ENCODE measurements around the gene HOTAIR. TPM values are rescaled to one million over a fixed set of nuclear protein-coding genes. Genes with fewer than 3 reads are reported as not detected.

Gene HOTAIR
- not detected for total RNA-seq

DNA sequence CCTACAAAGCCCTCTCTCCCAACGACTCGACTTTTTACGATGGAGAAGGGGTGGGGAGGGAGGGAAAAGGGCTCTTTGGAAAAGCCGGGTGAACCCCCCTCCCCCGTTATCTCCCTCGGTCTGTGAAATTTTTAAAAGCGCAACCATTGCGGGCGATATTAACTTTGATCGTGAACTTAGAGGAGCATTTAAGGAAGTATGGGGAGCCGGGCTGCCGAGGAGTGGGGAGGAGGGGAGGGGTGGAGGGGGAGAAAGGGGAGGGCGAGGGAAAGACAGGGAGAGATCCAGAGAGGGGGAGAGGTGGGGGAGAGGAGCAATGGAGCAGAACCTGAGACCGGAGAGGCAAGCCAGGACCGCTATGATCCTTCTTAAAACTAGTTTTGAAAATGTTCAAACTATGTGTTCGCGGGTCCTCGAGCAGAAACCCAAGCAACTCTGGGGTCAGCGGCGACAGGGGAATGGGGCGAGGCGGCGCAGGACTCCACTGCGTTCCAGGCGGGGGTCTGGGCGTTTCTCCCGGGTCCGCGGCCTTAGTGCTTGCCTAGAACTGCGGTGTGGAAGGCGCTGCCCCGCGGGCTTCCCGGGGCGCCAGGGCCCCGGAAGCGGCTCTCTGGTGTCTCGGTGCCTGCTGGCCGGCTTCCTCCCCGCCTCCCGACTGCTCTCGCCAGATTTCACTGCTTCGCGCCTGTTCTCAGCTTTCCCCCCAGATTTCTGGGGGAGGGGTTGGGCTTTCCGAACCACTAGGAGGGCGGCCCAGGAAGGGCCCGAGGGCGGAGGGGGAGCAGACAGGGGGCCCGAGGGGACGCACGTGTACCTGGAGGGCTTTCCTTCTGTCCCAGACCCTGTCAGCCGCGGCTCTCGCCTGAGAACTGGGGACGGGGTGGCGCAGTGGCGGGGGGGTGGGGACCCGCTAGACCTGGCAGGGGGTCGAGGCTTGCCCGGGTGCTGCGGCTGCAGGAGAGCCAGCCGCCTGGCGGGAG lies at the start of gene HOTAIR:
Gene HOTAIR (minus strand): TSS at position 871 of the 980 bp plus-strand sequence.
- DNase-seq = no peak

DNA sequence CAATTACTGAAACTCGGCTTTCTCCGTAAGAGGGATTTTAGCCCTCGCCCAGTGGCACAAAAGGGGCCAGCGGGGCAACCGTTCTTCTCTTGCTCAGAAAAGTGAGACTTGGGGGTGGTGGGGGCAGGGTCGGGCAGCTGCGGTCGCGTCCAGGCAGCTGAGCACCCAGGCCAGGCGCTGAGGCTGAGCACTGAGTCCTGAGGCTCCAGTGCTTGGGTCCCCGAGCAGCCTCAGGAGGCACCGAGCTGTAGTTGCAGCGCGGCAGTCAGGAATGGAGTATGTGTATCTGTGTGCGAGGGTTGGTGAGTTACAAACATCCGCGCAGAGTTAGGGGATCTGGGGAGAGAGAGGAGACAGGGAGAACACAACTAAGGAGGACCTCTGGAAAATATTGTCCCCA lies 49.4 kb upstream of the HOTAIR start:
- no peak for DNase-seq

DNA sequence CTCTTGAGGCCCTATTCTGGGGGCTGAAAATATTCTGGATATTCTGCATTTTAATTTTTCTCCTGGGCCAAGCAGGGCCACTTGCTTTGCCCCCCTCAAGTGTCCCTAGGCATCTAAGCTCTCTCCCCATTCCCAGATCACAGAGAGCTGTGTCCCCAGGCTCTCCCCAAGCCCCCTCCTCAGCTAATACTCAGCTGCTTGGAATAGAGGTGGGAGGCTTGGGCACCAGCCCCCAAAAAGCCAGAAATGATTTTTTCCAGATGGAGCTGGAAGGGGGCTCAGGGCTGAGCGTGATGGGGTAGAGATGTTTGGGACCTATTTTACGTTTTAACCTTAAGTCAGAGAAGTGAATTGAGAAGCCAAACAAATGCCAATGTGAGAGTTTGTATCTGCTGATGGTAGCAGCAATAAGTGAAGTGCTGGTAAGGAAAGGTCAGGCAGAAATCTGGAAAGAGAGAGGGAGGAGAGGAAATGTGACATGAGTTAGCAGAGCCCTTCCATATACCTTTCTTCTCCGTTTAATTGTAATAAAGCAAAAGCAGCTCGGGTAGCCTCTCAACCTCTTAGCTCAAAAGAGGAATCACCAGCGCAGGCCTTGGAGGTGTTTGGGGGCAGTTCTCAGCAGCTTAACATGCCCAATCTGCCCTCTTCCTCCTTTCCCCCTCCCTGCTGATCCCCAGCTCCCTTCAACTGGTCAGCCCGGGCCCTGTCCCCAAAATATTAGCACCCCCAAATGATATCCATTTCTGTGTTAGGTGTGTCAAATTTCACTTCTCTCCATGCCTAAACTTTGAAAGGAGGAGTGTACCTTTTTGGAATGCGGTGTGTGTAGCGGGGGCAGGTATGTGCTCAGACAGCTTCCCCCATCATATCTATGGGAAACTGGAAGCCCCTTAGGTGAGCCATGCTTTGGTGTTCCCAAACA lies 48.5 kb upstream of the HOTAIR start:
- no peak for DNase-seq

DNA sequence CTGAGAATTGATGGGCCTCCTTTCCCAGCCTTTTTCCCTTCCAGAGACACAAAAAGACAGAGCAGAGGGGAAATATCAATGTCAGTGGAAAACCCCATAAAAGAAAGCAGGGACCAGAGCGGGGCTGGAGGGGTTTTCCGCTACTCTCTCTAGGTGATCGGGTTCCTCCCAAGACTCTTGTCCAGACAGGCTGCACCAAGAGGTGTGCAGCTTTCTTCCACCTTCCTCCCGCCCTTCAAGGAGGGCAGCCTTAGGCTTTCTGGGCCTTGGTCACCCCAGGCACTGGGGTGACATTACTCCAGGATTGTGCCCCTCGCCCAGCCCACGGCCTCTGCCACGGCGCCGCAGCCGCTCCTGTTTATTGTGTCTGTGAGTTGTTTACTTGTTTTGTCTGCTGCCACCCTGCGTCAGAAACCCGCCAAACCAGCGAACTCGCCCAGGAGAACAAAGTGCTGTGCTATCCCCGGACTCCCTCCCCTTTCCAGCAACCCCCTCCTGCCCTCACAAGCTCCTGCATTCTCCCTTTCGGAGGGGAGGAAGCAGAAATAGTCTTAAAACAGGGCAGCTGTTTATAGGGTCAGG lies 46.8 kb upstream of the HOTAIR start:
- no peak for DNase-seq

DNA sequence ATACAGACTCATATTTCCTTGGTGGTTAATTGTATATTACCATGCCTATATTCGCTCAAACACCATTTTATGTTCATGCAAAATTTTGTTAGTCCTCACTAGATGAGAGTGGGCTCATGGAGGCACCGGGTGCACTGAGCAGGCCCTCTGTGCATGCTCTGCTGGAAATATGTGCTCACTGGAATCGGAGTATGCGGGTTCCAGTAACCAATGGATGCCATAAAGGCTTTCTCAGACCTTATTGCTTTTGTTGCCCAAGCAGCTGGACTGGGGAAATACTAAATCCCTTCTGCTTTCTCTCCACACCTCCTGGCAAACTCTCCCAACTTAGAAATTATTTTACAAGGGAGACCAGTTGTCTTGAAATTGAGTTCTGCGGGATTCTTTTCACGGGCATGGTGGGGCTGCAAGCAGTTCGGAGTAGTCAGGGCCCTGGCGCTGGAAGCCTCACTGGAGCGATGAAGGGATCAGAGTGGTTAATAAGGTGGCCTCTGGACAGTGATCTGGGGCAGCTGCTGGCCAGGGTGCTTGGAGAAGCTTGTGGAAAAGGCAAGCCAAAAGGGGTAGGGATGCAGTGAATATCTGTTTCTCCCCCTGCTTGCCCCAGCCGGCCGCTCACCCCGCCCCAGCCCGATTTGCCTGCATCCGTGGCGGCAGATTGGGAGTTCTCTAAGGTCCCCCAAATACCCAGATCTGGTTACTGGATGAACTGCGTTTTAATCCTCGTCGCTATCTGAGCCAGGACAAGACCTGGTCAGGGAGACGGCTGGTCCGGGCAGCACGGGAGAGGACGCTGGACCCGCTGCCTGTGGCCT lies 46.0 kb upstream of the HOTAIR start:
- DNase-seq = no peak

DNA sequence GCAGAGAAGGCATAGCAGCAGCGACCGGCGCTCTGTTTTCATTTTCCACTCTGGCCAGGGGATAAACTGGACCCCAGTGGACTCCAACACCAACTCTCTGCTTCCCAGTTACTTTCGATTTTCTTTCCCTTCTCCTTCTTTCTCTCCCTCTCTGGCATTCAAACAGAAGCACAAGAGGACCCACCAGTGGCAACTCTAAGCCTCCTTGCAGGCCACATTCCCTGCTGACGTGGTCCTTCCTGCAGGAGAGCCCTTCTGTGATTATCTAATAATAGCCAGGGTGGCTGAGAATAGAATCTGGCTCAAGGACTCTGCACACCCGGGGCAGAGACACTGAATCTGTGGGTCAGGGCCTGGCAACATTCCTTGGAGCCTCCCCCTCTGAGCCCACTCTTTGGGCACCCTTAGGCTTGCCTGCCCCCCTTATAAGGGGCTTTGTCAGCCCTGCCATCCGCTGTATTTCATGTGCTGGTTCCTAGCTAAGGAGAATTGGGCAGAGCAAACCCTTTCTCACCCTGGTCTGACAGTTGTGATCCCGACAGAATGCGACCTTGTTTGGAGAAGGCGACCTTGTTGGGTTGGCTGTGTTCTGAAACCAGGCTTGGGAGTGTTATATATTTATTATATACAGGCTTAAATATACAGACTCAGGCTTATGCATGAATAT lies 45.3 kb upstream of the HOTAIR start:
- no peak for DNase-seq

DNA sequence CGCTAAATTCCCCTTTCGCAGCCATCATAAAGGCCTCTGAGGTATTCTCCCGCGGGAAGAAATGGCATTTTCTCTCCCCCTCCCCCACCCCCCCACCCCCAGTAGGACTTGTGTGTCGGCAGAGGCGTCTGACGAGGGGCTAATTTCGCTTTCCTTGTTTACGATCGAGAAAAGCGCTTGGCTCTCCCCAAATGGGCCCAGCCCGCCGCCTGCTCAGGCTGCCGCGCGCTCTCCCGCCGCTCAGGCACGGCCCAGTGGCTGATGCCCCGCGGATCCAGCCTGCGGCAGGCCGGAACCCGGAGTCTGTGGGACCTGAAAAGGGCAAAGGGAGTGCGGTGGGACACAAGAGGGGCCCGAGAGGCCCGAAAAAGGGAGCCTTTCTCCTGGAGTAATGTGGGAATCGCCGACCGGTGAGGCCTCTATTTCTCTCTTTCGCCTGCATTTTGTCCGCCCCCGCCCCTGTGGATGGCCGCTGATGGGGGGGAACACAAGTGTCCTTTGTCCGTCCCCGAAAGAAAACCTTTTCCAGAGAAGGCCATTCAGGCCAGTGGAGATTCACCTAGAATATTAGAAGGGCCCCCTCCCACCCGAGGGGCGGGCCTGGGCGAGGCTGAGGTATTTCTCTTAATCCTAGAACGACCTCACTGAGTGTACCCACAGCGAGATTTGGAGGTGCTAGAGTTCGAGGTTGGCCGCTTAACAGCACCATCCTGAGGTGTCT lies 44.5 kb upstream of the HOTAIR start:
- DNase-seq = no peak

DNA sequence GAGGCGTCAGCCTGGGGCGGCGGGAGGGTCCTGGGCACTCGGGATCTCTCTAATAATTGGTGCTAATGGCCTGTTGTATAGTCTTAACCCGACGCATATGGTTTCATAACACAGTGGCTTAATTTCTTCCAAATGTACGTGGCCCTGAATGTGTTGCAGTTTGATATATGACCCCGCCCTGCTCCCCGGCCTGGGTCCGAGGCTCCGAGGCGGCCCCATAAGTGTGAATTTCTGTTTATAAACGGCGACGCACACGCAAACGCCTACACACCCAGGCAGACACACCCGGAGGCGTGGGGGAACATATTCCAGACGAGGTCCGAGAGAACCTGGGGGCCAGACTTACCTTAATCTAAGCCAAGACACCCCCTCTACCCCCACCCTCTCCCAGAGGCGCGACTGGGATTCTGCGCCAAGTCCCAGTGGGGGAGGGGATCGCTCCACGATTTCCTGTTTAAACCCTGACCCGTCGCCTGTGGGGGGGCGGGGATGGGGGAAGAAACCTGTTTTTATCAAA lies 43.8 kb upstream of the HOTAIR start:
- no peak for DNase-seq

DNA sequence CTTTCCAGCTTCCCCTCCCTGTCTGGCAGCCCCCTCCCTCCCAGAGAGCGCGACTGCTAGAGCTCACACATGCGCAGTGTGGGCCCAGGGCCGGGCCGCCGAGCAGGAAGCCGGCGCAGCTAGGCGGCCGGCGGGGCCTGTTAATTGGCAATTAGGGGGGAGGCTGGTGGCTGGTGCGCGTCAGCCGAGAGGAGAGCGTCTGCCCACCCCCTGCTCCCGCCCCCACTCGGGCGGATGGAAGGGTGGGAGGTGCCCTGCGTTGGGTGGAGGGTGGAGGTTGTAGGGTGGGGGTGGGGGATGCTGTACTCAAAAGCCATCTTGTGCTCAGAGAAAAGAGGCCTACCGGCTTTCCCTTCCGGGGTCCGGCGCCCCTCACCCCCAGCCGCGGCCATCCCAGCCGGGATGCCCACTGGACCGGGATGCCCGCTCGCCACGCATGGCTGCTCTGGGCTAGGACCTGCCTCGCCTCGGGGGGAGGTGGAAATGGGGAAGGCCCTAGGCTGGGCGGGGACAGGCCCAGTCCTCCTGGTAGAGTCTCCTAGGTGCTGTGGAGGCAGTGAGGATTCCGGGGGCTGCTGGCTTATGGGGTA lies 43.2 kb upstream of the HOTAIR start:
- no peak for DNase-seq

DNA sequence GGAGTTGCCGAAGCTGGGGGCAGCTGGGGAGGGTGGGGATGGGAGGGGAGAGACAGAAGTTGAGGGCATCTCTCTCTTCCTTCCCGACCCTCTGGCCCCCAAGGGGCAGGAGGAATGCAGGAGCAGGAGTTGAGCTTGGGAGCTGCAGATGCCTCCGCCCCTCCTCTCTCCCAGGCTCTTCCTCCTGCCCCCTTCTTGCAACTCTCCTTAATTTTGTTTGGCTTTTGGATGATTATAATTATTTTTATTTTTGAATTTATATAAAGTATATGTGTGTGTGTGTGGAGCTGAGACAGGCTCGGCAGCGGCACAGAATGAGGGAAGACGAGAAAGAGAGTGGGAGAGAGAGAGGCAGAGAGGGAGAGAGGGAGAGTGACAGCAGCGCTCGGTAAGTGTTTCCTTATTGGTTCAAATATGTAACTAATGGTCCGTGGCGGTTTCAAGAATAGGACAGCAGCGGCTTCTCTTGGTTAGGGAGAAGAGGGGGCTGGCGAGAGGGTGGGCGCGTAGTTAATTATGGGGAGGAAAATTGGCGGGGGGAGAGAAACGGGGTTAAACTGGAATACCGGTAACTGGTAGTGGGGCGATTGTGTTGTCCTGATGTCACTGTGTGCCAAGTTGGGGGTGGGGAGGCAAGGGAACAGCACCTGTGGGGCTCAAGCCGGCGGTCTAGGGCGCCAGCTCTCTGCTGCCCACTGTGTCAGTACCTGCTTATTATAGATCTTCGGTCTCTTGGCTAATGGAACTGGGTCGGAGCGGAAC lies 42.5 kb upstream of the HOTAIR start:
- no peak for DNase-seq

DNA sequence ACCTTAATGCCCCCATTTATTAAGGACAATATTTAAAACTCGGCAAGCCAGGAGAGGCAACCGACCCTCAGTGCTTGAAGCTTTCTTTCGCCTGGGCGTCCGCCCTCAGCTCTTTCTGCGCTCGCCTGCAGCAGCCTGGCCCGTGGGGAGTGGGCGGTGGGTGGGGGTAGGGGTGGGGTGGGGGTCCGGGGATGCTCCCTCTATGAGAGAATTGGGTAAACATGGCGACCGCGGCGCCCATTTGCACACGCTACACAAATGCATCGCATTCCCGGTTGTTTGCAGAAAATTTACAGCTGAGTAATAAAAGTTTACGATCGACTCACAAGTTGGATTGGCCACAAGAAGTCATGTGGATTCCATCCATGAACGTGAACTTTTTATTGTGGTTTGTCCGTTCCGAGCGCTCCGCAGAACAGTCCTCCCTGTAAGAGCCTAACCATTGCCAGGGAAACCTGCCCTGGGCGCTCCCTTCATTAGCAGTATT lies 41.8 kb upstream of the HOTAIR start:
- no peak for DNase-seq

DNA sequence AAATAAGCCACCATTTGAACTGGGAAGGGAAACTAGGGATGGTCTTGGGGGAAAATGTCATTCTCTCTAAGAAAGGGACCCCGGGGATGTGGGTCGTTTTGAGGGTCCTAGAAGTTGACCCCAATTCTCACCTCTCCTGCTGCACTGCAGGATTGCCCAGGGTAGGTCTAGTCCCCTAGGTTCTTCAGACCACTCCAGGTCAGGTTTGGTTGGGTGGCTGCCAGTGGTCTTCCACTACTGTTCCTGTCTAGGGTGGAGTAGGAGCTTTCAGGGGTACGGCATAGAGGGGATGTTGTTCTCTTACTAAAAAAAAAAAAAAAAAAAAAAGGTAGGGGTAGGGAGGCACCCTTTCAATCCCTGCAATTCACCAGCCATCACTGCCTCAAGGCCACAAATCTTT lies 41.3 kb upstream of the HOTAIR start:
- no peak for DNase-seq

DNA sequence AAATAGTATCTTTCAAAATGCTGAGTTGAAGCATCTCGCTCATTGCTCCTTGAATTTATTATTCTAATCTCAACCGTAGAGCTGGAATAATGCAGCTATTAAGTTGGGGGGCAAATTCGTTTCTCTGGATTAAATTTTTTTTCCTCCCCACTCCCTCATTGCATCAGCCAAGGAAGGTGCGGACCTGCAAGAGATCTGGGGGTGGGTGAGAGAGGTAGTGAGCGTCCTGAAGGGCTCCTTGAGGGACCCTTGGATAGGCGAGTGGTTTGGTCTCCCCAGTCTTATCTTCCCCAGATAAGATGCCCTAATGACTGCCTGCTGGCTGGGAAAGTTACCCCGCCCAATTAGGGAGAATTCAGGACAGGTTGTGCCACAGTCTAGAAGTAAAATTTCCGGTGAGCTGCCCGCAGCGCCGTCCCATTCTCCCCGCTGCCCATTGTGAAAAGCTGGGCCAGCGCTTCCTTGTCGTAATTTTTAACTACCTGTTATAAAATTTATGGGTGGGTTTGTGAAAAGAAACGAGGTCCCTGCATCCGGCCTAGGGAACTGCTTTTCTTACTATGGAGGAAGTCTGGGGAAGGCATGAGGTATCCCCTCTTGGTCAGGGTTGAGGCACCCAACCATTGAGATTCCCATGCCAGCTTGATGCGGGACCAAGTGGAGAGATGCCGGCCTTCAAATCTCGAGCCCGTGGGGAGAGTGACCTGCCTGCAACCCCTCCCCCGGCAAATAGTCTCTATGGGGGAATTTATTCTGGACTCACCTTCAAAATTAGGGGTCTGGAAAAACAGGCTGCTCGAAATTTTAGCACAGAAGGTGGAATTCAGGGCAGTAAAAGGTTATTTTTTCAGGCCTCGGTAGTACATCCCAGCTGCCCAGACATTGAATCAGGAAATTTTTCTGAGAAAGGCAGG lies 40.5 kb upstream of the HOTAIR start:
- no peak for DNase-seq

DNA sequence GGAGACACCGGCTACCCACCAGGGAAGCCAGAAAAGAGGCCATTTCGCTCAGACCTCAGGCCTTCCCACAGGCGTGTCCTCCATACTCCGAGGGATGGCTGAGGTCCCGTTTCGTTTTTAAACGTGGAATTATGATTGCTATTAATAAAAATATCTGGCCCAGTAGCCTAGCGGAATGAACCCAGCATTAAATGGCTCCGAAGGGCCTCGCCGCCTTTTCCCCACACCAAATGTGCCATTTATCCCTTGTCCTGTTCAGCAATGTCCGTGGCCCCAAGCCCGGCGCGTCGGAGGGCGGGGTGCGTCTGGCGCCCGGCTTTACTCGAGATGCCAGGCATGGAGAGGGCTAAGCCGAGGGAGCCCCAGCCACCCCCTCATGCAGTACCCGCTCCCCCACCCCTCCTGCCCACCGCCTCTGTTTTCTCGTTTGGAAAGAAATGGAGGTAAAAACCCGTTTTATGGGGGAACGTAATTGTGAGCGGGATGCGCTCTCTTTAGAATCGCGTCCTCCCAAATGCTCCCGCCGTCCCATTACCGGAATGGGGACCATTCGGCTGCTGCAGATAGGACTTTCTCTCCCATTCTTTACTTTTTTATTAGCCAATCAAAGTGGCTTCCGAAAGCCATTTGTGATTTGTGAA lies 39.7 kb upstream of the HOTAIR start:
- no peak for DNase-seq

DNA sequence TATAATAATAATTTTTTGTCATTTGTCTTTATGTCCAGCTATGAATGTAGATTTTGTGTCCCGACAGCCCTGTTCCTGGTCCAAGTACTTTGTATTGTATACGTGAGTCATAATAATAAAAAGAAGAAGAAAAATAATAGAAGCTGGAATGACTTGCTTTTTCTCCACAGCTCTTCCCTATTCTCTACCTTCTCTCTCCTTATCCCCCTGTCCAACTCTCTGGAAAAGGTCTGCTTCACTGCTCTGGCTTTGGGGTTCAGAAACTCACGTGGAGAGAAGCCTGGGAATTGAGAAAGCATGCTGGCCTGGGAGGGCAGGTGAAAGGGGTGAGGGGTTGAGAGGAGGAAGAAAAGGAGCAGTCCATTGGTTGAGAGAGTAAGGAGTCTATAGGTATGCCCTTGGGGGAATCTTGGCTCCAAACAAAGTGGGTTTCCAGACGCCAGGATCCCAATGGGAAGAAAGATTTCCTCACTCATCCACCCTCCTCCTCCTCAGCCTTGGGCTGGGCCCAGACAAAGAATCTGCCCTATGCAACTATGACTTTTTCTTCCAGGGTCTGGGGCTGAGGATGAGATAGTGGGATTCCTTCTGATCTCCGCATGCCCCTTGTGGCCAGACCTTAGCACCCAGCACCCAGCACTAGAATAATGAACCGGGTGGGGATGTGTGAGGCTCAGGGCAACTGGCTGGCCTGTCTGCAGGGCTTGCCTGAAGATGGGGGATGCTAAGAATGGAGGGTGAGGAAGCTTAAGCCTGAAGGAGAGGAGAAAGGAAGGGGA lies 38.1 kb upstream of the HOTAIR start:
- DNase-seq = no peak

Data from occipital lobe (tissue), 2 donors.